HepG2 (cell line): Measurements from ENCODE around the gene MOGAT3. TPM values are rescaled to one million over a fixed set of nuclear protein-coding genes. Genes with fewer than 3 reads are reported as not detected.

ENCODE experiments used
- ARID5B ChIP-seq: IDR thresholded peaks from 2 replicates; pipeline ENCODE4 v1.4.0; 2020; ENCODE audit warnings: mild to moderate bottlenecking, missing genetic modification reagents
- ATAD3A ChIP-seq: sonication (generic); formaldehyde crosslinking; IDR thresholded peaks from 2 replicates; pipeline ENCODE4 v1.4.0; 2020; ENCODE audit warnings: missing genetic modification reagents
- BRD4 ChIP-seq: sonication (generic); formaldehyde crosslinking; IDR thresholded peaks from 2 replicates; pipeline ENCODE4 v1.4.0; 2020; ENCODE audit warnings: missing genetic modification reagents
- CSRNP1 ChIP-seq: sonication (generic); formaldehyde crosslinking; IDR thresholded peaks from 2 replicates; pipeline ENCODE4 v1.8.1; 2023; ENCODE audit warnings: mild to moderate bottlenecking, missing genetic modification reagents
- EED ChIP-seq: sonication (generic); formaldehyde crosslinking; IDR thresholded peaks from 2 replicates; pipeline ENCODE4 v1.5.0; 2020; ENCODE audit warnings: mild to moderate bottlenecking, missing genetic modification reagents
- ELF3 ChIP-seq: IDR thresholded peaks from 2 replicates; pipeline ENCODE4 v1.6.1; 2016; ENCODE audit warnings: missing genetic modification reagents, missing compliant biosample characterization
- GATA4 ChIP-seq: sonication (generic); IDR thresholded peaks from 2 replicates; pipeline ENCODE4 v1.6.1; 2016; ENCODE audit warnings: antibody characterized with exemption, low read depth, borderline replicate concordance
- HINFP ChIP-seq: sonication (generic); formaldehyde crosslinking; IDR thresholded peaks from 2 replicates; pipeline ENCODE4 v1.4.0; 2020; ENCODE audit warnings: low read depth, mild to moderate bottlenecking, missing genetic modification reagents
- IRF2 ChIP-seq: IDR thresholded peaks from 2 replicates; pipeline ENCODE4 v1.6.1; 2018; ENCODE audit warnings: missing genetic modification reagents, missing compliant biosample characterization
- KMT2B ChIP-seq: IDR thresholded peaks from 2 replicates; pipeline ENCODE4 v1.6.1; 2016; ENCODE audit warnings: missing genetic modification reagents, missing compliant biosample characterization
- MXD1 ChIP-seq: sonication (generic); formaldehyde crosslinking; IDR thresholded peaks from 2 replicates; pipeline ENCODE4 v1.4.0; 2020; ENCODE audit warnings: mild to moderate bottlenecking, missing genetic modification reagents
- RFX3 ChIP-seq: IDR thresholded peaks from 2 replicates; pipeline ENCODE4 v1.6.1; 2016; ENCODE audit warnings: missing biosample characterization, missing genetic modification reagents
- RORA ChIP-seq: sonication (generic); formaldehyde crosslinking; IDR thresholded peaks from 2 replicates; pipeline ENCODE4 v1.5.0; 2020; ENCODE audit warnings: mild to moderate bottlenecking, missing genetic modification reagents, moderate library complexity
- SIN3B ChIP-seq: fragments of 150-350 bp; IDR thresholded peaks from 2 replicates; pipeline ENCODE4 v1.6.1; 2014; ENCODE audit warnings: low read length
- SRF ChIP-seq: IDR thresholded peaks from 2 replicates; pipeline ENCODE4 v1.6.1; 2011; ENCODE audit warnings: mild to moderate bottlenecking, low read depth, low read length, moderate library complexity
- SUZ12 ChIP-seq: fragments of 150-350 bp; IDR thresholded peaks from 2 replicates; pipeline ENCODE4 v1.6.1; 2014; ENCODE audit warnings: low read depth, low read length
- THRA ChIP-seq: sonication (generic); formaldehyde crosslinking; IDR thresholded peaks from 2 replicates; pipeline ENCODE4 v1.4.0; 2020; ENCODE audit warnings: missing genetic modification reagents, borderline replicate concordance
- ZFP62 ChIP-seq: sonication (generic); formaldehyde crosslinking; IDR thresholded peaks from 2 replicates; pipeline ENCODE4 v1.4.0; 2020; ENCODE audit warnings: missing genetic modification reagents
- ZFY ChIP-seq: sonication (generic); formaldehyde crosslinking; IDR thresholded peaks from 2 replicates; pipeline ENCODE4 v1.4.0; 2020; ENCODE audit warnings: missing genetic modification reagents
- polyA plus RNA-seq, 8 experiments: library from polyadenylated mRNA; depleted of rRNA in 3 of 8; stranded (reverse) in 7 of 8; unstranded in 1 of 8; fragments of >200 nt; fragmentation: Illumina TruSeq in 4 of 8; extraction: Trizol in 4 of 8; gene quantifications; 2 replicates each; pipeline versions ENCODE4 v1.2.1 to v1.2.3, GENCODE V29; 2011 to 2016; ENCODE audit warnings: low read depth in 4 of 8, missing spikeins in 1 of 8, mixed read lengths in 1 of 8; ENCODE audit not compliant: insufficient read depth in 1 of 8
- total RNA-seq, 5 experiments: library from RNA; depleted of rRNA; stranded (reverse); fragments of >200 nt; fragmentation: Illumina TruSeq; extraction: Trizol; gene quantifications; 2 replicates each; pipeline ENCODE4 v1.2.3, GENCODE V29; 2016; ENCODE audit warnings: low read depth in 1 of 5

MOGAT3 gene
- total and polyA plus RNA-seq, 2 of the 13 experiments (the other 11 are each of a cell fraction or from before 2014, with no cell fraction given), result 22.5 to 30.5 TPM

GRCh38 chr7:101201695-101202602 is 1.1 kb upstream of the MOGAT3 start (continued):
- TF ChIP-seq ATAD3A, result no peak
- TF ChIP-seq THRA (CRISPR knock-in tag), result peak; percentile 10; the same call in 1 of the 2 replicates
- no peak for TF ChIP-seq SIN3B
- no peak; the same call in 1 of the 2 replicates for TF ChIP-seq ELF3 (CRISPR knock-in tag)
- TF ChIP-seq RORA (CRISPR knock-in tag), result no peak
- no peak; the same call in 1 of the 2 replicates for TF ChIP-seq KMT2B (CRISPR knock-in tag)
- peak; percentile 85; the same call in 1 of the 2 replicates for TF ChIP-seq BRD4 (CRISPR knock-in tag)
- TF ChIP-seq HINFP (CRISPR knock-in tag), result 0 out of 2 replicates have a peak, but pooled peaks have one; percentile 48
- TF ChIP-seq RFX3 (CRISPR knock-in tag), result no peak
- TF ChIP-seq ZFY (CRISPR knock-in tag), result peak; percentile 94
- no peak for TF ChIP-seq ZFP62 (CRISPR knock-in tag)
- TF ChIP-seq MXD1 (CRISPR knock-in tag), result peak; percentile 61
- TF ChIP-seq CSRNP1 (CRISPR knock-in tag), result 0 out of 2 replicates have a peak, but pooled peaks have one; percentile 47
- no peak for TF ChIP-seq IRF2 (CRISPR knock-in tag)
- peak; percentile 46; the same call in 1 of the 2 replicates for TF ChIP-seq GATA4
- 0 out of 2 replicates have a peak, but pooled peaks have one; percentile 42 for TF ChIP-seq ARID5B (CRISPR knock-in tag)
- TF ChIP-seq SUZ12, result no peak
- TF ChIP-seq SRF, result no peak
- TF ChIP-seq EED (CRISPR knock-in tag), result no peak
